ENCODE data around the gene NFKBIA.
A peak's percentile ranks its signal among the peaks of the same experiment; 100 is the strongest.
"Not testable (repeated sequence)": the region's sequence is repeated elsewhere in the genome, so short reads cannot be mapped to it uniquely, and the experiment has no call there.

The NFKBIA gene

DNA sequence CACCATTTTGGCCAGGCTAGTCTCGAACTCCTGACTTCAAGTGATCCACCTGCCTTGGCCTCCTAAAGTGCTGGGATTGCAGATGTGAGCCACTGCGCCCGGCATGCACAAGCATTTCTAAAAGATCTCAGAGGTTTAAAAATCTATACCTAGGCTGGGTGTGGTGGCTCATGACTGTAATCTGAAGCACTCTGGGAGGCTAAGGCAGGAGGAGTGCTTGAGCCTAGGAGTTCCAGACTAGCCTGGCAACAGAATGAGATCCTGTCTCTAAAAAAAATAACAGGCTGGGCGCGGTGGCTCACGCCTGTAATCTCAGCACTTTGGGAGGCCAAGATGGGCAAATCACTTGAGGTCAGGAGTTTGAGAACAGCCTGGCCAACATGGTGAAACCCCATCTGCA lies 49.3 kb downstream of the NFKBIA start:
- DNase-seq; in situ Hi-C loops (cut with MboI; ENCODE audit: low pct_unique_long_range_greater_than_20kb, low sequenced_read_pairs): not testable (repeated sequence)

DNA sequence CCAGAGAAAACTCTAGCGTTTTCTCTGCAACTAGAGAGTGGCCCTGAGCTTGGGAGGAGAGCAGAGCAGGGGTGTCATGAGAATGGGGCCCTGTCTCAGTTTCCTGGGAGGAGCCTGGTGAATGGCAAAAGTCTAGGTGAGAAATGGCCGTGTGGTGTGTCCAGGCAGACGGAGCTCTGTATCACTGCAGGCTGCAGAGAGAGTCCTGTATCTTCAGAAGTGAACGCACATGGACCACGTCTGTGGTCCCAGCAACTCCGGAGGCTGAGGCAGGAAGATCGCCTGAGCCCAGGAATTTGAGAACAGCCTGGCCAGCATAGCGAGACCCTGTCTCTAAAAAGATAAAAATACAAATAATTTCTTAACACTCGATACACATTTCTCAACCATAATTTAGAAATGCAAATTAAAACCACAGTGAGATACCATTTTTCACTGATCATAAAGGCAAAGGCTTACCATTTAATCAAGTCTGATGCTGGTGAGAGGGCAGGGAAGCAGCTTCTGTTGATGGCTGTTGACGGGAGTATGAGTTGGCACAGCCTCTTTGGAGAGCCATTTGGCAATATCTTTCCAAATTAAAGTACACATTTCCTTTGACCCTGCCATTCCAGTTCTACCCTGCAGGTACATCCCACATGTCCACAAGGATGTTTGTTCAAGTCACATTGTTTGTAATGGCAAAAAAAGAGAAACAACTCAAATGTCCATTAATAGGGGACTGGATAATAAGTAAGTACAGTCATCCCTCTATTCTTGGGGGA lies 51.0 kb downstream of the NFKBIA start:
- in situ Hi-C loops (cut with MboI; ENCODE audit: low pct_unique_long_range_greater_than_20kb, low sequenced_read_pairs): no loop called here
- DNase-seq: no peak

DNA sequence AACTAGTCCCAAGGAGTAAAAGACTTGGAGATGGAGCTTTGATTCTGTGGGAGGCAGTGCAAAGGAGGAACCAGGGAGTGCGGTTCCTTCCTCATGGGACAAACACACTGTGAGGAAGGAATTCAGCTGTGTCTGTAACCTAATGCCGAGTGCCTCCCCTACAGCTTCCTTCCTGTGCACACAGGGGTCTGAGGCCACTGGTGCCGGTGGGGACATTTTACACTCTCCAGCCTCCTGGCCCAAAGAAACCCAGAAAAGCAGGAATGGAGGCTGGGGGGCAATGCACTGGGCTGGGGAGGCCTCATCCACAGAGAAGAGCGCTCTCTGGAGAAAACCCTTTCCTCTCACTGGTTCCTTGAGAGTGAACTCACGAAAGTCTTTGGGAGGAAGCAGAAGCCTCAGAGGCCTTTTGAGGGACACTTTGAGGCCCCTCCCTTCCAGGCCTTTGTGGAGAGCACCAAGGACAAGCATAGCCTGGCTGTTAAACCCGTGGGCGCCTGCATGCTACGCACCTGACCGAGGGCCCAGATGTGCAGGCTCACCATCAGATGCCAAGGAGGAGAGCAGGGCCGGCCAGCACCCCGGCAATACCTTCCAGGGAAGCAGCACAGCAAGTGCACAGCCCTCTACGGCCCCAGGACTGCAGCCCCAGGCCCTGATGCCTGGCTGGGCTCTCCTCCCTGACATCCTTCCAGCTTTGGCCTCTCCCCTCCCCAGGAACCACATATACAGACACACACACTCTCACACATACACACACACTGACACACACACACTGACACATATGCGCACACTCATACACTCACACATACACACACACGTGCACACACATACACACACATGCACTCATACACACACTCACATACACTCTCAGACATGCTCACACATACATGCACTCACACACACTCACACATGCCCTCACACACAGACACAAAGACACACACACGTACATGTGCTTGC lies 52.0 kb downstream of the NFKBIA start:
- peak; percentile 73 for DNase-seq
- in situ Hi-C loops (cut with MboI; ENCODE audit: low pct_unique_long_range_greater_than_20kb, low sequenced_read_pairs): no loop called here

- in situ Hi-C loops (cut with MboI; ENCODE audit: low pct_unique_long_range_greater_than_20kb, low sequenced_read_pairs): no loop called here
- no peak for DNase-seq
Measured at GRCh38 chr14:35351897-35352273, 52.7 kb downstream of the NFKBIA start.

Data from KBM-7 (cell line).